MG63 (cell line): ENCODE results near the gene TPO. TPM values are rescaled to one million over a fixed set of nuclear protein-coding genes. Genes with fewer than 3 reads are reported as not detected.
"Not testable (repeated sequence)": the region's sequence is repeated elsewhere in the genome, so short reads cannot be mapped to it uniquely, and the experiment has no call there.

ENCODE experiments used
- DNase-seq: peaks from one replicate; pipeline ENCODE4 v3.0.0-alpha.2; 2020
- H3K27me3 ChIP-seq: fragments of 250-450 bp; sonication (Bioruptor Pico); 2 replicates; pipeline ENCODE4 v1.5.1; 2020; ENCODE audit warnings: mild to moderate bottlenecking, moderate library complexity
- H3K36me3 ChIP-seq: fragments of 250-450 bp; sonication (Bioruptor Pico); 2 replicates; pipeline ENCODE4 v1.5.1; 2020; ENCODE audit warnings: mild to moderate bottlenecking, moderate library complexity
- H3K4me3 ChIP-seq: fragments of 250-450 bp; sonication (Bioruptor Pico); 2 replicates; pipeline ENCODE4 v1.5.1; 2020; ENCODE audit warnings: mild to moderate bottlenecking, moderate library complexity
- H3K9me3 ChIP-seq: fragments of 250-450 bp; sonication (Bioruptor Pico); 2 replicates; pipeline ENCODE4 v1.5.1; 2020; ENCODE audit warnings: mild to moderate bottlenecking, moderate library complexity
- total RNA-seq: library from RNA; depleted of rRNA; stranded (reverse); fragments of >200 nt; shearing (Covaris generic); gene quantifications from 2 replicates; pipeline ENCODE4 v1.2.3, GENCODE V29; 2014; ENCODE audit warnings: low replicate concordance

Gene TPO
- total RNA-seq, 1 experiment from 2014 or later = not detected

DNA sequence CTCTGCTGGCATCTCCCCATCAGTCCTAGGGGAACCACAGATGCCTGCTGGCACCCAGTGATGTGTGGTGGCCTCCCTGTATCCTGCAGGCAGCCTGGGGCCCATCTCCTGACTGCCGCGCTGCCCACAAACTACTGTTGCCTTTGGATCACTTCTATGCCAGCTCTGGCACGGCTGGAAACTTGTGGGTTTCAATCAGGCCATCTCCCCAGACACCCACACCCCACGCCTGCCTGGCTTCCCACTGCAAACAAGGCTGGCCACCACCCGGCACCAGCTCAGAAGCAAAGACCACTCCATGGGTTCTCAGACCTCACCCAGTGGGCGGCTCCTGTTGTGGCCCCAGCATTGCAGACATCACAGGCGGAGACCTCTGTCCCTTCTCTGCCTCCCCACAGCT, 15.1 kb upstream of the TPO start:
- Histone ChIP-seq H3K27me3 (no peaks in the 10 kb centered on the region), H3K4me3 (no peak overlapping the region), H3K36me3 (no peaks in the 10 kb centered on the region), H3K9me3 (no peaks in the 10 kb centered on the region)
- DNase-seq = no peak

DNA sequence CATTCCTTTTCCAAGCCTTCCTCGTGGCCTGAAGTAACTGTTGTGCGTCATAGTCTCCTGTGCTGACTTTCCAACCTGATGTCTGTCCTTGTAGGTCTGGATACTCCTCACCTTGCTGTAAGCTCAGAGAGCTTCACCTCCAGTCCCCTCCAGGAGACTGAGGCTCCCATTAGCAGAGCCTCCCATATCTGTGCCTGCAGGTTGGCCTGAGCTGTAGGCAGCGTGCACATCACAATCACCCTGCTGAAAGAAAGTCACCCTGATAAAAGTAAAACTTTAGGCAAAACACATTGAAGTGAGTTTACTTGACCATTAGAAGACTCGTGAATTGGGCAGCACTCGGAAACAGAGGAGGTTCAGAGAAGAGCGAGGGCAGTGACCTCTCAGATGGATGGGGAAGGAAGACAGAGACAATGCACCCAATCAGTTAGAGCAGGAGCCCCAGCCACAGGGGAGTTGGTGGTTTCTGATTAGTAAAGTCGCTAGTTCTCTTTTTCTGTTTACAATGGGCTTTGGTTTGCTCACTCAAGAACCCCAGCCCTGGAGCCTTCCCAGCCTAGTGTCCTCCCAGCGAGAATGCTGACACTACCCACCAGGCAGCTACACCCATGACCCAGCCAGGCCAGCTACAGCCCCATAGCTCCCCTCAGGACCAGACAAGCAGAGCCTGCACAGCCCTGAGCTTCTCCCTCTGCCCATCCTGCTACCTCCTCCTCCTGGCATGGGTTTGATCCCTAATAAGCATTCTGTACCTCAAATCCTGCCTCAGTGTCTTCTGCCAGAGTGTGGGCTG, 12.1 kb upstream of the TPO start:
- DNase-seq = no peak
- H3K27me3 ChIP-seq = no peaks in the 10 kb centered on the region
- no peaks in the 10 kb centered on the region for H3K9me3 ChIP-seq
- no peaks in the 10 kb centered on the region for H3K36me3 ChIP-seq
- no peak overlapping the region for H3K4me3 ChIP-seq

DNA sequence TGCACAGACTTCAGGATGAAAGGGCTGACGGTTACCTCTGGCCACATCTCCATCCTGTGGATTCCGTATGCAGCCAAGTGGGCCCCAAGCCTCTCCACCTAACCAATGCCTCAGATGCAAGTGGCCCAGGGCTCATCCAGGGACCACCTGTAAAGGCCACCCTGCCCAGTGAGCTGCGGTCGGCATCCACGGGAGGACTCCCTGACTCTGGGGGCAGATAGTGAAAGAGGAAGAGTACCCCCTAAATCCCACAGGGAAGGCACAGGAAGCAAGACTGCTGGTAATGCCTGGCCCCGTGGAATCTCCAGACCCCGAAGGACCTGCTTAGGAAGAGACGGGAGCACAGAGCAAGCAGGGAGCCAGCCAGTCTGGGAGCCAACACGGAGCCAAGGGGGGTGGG, 11.2 kb upstream of the TPO start:
- Histone ChIP-seq H3K4me3 (no peak overlapping the region), H3K27me3 (no peaks in the 10 kb centered on the region), H3K36me3 (no peaks in the 10 kb centered on the region), H3K9me3 (no peaks in the 10 kb centered on the region)
- no peak for DNase-seq

DNA sequence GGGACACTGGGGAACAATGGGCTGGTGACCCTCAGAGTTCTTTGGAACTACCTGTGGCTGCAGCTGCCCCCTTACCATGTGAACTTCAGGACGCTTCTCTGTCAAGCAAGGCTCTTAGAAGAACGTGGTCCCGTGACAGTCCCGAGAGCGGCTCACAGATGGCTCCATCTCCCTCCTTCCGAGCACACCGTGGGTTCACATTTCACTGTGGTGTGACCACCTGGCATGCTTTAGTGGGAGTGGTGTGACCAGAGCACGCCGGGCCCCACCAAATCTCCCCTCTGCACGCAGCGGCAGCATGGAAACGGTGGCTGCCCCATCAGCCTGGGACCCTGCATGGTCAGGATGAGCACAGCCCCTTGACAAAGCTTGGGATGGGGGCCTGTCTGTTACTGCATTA, 9.7 kb upstream of the TPO start:
- no peak overlapping the region for H3K4me3 ChIP-seq
- no peaks in the 10 kb centered on the region for H3K27me3 ChIP-seq
- no peaks in the 10 kb centered on the region for H3K9me3 ChIP-seq
- DNase-seq = no peak
- H3K36me3 ChIP-seq = no peaks in the 10 kb centered on the region

DNA sequence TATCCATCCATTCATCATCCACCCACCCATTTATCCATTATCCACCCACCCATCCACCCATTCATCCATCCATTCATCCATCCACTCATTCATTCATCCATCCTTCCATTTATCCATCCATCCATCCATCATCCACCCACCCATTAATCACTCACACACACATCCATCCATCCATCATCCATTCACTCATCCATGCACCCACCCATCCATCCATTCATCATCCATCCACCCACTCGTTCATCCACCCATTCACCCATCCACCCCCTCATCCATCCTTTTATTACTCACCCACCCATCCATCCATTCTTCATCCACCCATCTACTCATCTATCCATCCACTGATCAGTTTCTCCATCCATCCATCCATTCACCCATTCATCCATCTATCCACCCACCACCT, 8.1 kb upstream of the TPO start:
- Histone ChIP-seq H3K4me3 (no peak overlapping the region), H3K36me3 (no peaks in the 10 kb centered on the region), H3K27me3 (no peaks in the 10 kb centered on the region), H3K9me3 (no peaks in the 10 kb centered on the region)
- DNase-seq = no peak

DNA sequence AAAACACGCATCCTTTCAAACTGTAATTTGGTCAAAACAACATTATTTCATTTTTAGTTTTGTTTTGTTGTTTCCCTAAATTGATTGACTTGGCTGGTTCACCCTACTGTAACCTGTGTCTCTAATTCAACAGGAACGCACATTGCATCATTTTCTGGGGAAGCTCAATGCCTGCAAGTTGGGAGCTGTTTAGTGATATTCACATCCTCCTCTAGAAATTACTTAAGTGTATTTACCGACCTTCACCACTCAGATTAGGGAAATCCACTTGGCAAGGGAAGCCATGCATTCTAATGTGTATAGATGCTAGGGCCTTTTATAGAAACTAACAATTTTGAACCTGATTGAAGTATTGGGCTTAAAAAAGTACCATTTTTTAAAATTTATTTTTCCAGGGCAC, 7.3 kb upstream of the TPO start:
- no peaks in the 10 kb centered on the region for H3K9me3 ChIP-seq
- no peaks in the 10 kb centered on the region for H3K27me3 ChIP-seq
- H3K4me3 ChIP-seq = no peak overlapping the region
- no peaks in the 10 kb centered on the region for H3K36me3 ChIP-seq
- DNase-seq = no peak

DNA sequence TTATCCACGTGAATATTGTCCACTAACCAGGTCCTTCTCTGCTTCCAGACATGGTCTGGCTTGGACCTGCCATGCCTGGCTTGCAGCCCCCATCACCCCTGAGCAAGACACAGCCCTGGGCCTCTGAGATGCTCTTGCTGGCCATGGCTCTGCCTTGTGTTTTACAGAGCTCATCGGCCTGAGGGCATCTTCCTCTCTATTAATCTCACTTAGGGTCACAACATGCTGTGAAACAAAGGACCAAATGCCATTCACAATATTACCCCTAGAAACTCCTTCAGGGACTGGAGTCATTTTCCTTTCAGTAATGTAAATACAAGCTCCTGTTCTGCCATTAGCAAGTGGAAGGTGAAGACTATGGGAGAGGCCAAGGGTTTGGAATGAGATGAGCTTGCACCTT, 6.8 kb upstream of the TPO start:
- Histone ChIP-seq H3K27me3 (no peaks in the 10 kb centered on the region), H3K9me3 (no peaks in the 10 kb centered on the region), H3K36me3 (no peaks in the 10 kb centered on the region), H3K4me3 (no peak overlapping the region)
- DNase-seq = no peak

DNA sequence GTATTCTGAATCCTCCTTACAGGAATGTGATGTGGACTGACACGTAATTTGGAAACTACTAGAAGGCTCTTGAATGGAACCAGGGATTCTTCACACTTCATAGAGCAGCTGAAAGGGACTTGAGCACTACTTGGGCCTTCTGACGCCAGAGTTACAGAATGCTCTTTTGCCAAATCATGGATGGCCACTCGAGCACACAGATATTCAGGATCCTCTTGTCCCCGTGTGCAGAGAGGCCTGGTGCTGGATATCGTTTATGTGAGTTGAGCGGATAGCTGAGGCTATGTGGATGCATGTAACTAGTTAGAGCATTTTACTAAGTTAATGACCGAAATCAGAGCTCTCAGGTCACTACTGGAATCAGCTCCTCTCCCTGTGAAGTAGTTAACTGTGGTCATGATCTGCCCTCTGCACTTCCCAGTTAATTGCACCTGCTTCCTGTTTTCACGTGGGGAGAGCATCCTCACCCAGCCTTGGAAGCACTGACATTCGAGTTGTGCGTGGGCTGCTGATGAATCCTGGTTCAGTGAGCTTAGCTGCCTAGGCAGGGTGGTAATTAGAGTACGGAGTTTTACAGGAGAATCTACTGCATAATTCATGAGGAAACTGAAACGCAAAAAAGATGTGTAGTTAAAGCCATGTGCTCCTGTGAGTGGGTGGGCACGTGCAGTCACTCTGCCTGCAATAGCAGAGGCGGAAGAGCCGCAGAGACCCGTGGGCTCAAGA, 5.2 kb upstream of the TPO start:
- DNase-seq = no peak
- H3K36me3 ChIP-seq = no peaks in the 10 kb centered on the region
- no peaks in the 10 kb centered on the region for H3K9me3 ChIP-seq
- H3K27me3 ChIP-seq = no peaks in the 10 kb centered on the region
- H3K4me3 ChIP-seq = no peak overlapping the region

DNA sequence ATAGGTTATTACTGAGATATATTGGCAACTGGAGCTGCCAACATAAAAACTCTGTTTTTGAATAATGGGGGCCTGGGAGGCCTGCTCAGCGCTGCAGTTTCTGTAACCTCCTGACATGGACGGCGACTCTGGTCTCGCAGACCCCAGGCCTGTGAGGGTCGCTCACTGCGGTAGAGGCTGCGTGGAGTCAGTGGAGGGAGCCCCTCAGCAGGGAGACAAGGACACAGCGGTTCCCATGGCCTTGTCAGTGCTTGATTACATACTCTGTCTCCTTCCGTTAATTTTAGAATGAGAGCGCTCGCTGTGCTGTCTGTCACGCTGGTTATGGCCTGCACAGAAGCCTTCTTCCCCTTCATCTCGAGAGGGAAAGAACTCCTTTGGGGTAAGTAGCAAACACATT, 858 bp downstream of the TPO start:
- Histone ChIP-seq H3K4me3 (no peak overlapping the region), H3K36me3 (no peaks in the 10 kb centered on the region), H3K27me3 (no peaks in the 10 kb centered on the region), H3K9me3 (peaks cover 6% of the 10 kb centered on the region; the same call in 1 of the 2 replicates)
- no peak for DNase-seq

DNA sequence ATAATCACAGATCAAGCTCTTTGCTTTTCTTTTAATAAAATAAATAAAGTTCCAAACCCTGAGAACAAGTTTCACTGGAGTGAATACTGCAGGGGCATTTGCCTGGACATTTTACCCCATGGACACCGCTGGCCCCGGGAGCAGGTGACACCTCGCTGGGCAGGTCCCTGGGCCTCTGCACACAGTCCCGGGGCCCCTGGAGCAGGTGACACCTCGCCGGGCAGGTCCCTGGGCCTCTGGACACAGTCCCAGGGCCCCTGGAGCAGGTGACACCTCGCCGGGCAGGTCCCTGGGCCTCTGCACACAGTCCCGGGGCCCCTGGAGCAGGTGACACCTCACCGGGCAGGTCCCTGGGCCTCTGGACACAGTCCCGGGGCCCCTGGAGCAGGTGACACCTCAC, 1.6 kb downstream of the TPO start:
- not testable (repeated sequence) for H3K9me3 ChIP-seq, H3K4me3 ChIP-seq, H3K27me3 ChIP-seq, DNase-seq, H3K36me3 ChIP-seq

DNA sequence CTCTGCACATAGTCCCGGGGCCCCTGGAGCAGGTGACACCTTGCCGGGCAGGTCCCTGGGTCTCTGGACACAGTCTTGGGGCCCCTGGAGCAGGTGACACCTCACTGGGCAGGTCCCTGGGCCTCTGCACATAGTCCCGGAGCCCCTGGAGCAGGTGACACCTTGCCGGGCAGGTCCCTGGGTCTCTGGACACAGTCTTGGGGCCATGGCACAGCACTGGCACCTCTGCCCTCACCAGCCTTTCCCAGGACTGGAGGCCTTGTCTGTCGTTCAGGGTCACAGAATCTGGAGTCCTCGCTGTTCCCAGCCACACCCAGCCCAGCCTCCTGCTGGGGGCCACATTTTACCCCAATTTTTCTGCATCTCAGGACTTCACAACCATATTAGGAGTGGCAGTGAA, 2.2 kb downstream of the TPO start:
- peaks cover 6% of the 10 kb centered on the region; the same call in 1 of the 2 replicates for H3K9me3 ChIP-seq
- H3K36me3 ChIP-seq = no peaks in the 10 kb centered on the region
- no peak for DNase-seq
- no peaks in the 10 kb centered on the region for H3K27me3 ChIP-seq
- no peak overlapping the region for H3K4me3 ChIP-seq

DNA sequence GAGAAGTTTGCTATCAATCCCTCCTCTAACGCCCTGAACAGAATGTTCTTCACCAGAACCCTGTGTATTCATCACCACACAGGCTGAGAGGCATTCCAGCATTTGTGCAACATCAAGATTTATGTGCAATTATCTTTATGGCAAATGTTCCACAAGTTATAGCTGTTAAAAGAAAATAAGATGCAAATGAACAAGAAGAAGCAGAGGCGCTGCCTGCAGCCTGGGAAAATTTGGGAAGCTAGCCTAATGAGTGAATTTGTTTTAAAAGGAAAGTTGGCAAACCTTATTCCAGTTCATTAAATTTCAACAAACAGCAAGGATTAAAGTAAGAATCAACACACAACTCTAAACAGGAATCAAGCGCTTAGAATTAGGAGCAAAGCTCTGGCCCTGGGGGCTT, 5.3 kb downstream of the TPO start:
- DNase-seq = no peak
- H3K4me3 ChIP-seq = no peak overlapping the region
- no peaks in the 10 kb centered on the region for H3K36me3 ChIP-seq
- no peaks in the 10 kb centered on the region for H3K27me3 ChIP-seq
- peaks cover 6% of the 10 kb centered on the region; the same call in 1 of the 2 replicates for H3K9me3 ChIP-seq

DNA sequence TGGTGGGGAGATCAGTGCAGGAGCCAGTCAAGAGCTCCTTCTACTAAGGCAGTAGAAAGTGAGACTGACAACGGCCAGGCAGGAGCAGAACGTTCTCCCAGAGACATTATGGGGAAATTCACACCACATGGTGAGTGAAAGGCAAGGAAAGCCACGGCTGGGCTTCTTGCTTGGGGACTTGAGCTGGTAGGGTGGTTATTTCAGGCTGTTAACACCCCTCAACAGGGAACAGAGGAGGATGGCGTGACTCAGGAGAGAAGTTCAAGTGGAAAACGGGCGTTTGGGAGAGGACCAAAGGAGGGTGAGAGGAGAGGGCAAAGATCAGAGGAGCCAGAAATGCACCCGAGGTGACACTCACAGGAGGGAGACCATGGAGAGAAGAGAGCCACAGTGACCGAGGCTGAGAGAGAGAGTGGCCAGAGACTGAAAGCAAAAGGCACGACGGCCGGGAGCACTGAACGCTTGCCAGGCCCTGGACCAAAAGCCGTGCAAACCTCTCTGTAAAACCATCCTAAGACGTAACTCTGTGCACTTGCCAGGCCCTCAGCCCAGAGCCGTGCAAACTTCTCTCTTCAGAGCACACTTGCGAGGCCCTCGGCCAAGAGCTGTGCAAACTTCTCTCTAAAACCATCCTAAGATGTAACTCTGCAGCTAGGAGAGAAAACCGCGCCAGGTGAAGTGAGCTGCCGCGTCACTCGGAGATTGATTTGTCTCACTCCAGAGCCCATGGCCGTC, 7.7 kb downstream of the TPO start:
- no peak for DNase-seq
- no peak overlapping the region for H3K4me3 ChIP-seq

DNA sequence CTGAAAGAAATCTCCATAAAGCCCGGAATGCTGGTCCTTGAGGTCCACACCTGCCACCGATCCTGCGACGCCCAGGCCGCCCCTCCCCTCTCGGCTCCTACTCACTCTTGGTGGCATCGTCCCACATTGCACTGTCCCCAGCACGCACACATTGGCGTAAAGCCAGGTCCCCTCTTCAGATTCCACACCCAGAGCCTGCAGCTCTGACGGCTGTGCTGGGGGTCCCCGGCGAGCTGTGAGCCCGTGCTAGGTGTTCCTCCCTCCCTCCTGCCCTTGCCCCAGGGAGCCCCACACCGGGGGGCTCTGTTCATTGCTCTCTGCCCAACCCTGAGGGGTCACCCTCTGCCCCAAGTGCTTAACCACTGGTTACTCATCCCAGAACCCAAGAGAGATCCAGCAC, 8.5 kb downstream of the TPO start:
- Histone ChIP-seq H3K9me3 (peaks cover under 1% of the 10 kb centered on the region; the same call in 1 of the 2 replicates), H3K4me3 (no peak overlapping the region), H3K36me3 (no peaks in the 10 kb centered on the region), H3K27me3 (no peaks in the 10 kb centered on the region)
- no peak for DNase-seq

More for the DNA sequence above, 7.7 kb downstream of the TPO start:
- Histone ChIP-seq H3K36me3 (no peaks in the 10 kb centered on the region), H3K9me3 (peaks cover 6% of the 10 kb centered on the region; the same call in 1 of the 2 replicates), H3K27me3 (no peaks in the 10 kb centered on the region)

DNA sequence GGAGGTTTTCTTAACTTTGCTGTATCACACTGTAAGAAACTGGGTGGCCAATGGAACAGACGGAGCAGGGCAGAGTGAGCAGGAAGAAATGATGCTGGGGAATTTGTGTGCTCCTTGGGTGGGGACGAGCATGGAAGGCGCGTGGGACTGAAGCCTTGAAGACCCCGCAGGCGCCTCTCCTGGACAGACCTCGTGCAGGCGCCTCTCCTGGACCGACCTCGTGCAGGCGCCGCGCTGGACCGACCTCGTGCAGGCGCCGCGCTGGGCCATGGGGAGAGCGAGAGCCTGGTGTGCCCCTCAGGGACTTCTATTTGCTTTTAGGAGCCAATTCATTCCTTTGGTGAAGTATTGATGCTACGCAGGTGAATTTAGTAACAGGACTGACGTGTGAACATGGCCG, 8.9 kb downstream of the TPO start:
- Histone ChIP-seq H3K9me3 (no peaks in the 10 kb centered on the region; the same call in 1 of the 2 replicates), H3K4me3 (no peak overlapping the region)
- no peak for DNase-seq

DNA sequence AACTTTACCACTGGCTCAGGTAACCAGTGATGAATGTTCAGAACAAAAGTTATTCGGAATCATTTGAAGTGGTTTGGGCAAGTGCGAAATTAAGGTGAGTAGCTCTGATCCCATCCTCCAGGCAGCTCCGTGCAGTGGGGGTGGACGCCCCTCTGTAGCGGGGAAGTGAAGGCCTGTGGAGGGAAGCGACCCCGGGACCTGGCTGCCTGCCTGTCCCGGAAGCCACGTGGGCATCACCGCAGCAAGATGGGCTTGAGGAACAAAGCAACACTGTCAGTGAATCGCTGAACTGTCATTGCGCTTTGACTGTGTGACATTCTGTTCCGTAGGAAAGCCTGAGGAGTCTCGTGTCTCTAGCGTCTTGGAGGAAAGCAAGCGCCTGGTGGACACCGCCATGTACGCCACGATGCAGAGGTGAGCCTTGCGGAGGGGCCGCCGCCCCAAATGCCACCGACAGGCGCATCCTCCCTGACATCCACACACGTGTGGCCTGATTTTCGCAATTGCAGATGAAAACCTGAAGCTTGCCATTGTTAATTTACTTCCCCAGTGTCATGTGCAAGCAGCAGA, 9.5 kb downstream of the TPO start:
- Histone ChIP-seq H3K27me3 (no peaks in the 10 kb centered on the region), H3K4me3 (no peak overlapping the region), H3K9me3 (no peaks in the 10 kb centered on the region; the same call in 1 of the 2 replicates), H3K36me3 (no peaks in the 10 kb centered on the region)
- DNase-seq = no peak

More for the DNA sequence above, 8.9 kb downstream of the TPO start:
- H3K27me3 ChIP-seq = no peaks in the 10 kb centered on the region
- H3K36me3 ChIP-seq = no peaks in the 10 kb centered on the region

DNA sequence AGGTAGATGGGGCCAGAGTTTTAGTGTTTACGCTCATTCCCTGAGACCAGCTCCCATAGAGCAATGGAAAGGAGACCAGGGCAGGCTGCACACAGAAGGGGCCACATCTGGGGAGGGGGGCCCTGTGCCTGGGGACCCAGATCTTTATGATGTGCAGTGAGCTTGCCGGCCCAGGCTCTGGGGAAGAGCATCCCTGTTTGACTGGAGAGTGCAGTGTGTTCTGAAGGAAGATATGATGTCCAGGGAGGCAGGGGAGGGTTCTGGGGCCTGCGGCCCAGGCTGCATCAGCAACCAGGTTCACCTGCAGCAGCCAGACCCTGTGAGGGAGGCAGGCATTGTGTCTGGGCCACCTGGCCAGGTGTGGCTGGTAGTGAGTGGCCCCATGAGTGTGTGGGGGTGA, 13.8 kb downstream of the TPO start:
- DNase-seq = no peak
- Histone ChIP-seq H3K4me3 (no peak overlapping the region), H3K9me3 (no peaks in the 10 kb centered on the region), H3K36me3 (no peaks in the 10 kb centered on the region), H3K27me3 (no peaks in the 10 kb centered on the region)
